ENCODE results near the gene FANCE.

DNA sequence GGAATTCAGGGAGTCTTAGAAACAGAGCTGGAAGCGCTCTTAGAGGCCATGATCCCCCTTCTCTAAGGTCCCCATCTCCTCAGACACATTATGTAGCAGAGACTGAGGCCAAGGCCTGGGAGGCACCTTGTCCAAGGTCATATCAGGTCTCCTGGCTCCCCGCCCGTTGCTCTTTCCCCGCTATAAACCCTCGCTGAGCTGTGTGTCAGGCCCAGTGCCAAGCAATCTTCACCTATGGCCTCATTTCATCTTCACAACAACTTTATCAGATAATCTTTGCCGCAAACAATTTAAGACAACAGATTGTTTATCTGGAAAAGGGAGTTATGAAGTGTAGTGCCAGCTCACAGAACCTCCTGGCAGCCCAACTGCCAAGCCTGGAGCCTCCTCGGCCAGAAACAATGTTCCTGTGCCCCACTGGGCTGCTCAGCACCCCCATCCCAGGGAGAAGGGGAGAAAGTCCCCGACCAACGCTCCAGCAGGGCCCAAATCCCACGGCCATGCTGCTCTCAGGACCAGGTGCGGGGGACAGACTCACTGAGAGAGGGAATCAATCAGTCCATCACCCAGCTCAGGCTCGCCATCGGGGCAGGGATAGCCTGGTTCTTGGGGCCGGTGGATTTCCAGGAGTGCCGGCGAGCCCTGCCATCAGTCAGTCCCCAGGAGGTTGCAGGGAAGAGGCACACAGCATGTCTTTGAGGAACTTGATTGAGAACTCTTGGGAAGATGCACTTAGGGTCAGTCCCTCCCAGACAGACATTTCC is 16.9 kb upstream of the FANCE start:
- TF ChIP-seq EZH2phosphoT487 (conservative IDR thresholded peaks at IDR 0.05; ENCODE audit: low read length) (no peak), CTCF (IDR thresholded peaks at IDR 0.05; ENCODE audit: insufficient read depth, low read length, poor library complexity, severe bottlenecking) (no peak)

All from SU-DHL-6 (cell line).